GM12872 (cell line): ENCODE measurements around the gene RPS6KA4.

Source experiments
- TF ChIP-seq, protein P1 (sequence below): IDR thresholded peaks from 3 replicates; pipeline ENCODE4 v1.5.1; 2011; ENCODE audit warnings: low read depth, mild to moderate bottlenecking, low read length, moderate library complexity; ENCODE audit not compliant: insufficient read depth

Gene RPS6KA4

DNA sequence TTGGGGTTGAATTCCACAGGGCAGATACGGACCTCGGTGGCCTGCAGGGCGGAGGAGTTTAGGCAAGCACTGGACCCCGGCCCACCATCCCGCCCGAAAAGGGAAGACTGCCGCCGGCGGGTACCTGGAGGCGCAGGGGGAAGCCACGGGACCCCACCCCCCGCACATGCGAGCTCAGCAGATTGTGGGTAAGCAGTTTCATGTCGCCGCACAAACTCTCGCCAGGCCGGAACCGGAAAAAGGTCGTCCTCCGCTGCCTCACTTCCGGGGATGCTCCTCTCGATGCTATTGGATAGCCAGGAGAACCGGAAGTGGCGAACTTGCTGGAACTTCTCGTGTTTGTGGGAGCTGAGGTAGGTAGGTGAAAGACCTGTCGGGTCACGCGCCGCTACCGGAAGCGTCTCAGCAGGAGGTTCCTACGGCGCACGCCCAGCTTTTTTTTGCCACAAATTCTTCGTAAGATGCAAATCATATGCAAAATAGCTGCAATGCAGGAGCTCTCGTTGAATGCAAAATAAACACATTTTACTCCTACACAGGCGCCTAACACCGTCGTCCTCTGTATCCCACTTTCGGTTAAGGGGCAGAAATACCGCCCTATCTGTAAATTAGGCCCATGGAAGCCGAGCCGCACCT, 41.5 kb upstream of the RPS6KA4 start, which contains the start of gene TRMT112:
TSS of gene TRMT112 (minus strand) at position 235 of the 636 bp plus-strand sequence. CDS start at position 202, 33 bp downstream.
- TF ChIP-seq, protein P1, sequence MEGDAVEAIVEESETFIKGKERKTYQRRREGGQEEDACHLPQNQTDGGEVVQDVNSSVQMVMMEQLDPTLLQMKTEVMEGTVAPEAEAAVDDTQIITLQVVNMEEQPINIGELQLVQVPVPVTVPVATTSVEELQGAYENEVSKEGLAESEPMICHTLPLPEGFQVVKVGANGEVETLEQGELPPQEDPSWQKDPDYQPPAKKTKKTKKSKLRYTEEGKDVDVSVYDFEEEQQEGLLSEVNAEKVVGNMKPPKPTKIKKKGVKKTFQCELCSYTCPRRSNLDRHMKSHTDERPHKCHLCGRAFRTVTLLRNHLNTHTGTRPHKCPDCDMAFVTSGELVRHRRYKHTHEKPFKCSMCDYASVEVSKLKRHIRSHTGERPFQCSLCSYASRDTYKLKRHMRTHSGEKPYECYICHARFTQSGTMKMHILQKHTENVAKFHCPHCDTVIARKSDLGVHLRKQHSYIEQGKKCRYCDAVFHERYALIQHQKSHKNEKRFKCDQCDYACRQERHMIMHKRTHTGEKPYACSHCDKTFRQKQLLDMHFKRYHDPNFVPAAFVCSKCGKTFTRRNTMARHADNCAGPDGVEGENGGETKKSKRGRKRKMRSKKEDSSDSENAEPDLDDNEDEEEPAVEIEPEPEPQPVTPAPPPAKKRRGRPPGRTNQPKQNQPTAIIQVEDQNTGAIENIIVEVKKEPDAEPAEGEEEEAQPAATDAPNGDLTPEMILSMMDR, result no peak

- TF ChIP-seq, protein P1, result peak; percentile 47
These were observed 40.8 kb upstream of the RPS6KA4 start, which contains the start of gene PRDX5 for GRCh38 chr11:64317961-64318765. Gene PRDX5, plus strand, starts transcription at chr11:64318121. Its CDS starts 95 bp downstream, at chr11:64318216.

DNA sequence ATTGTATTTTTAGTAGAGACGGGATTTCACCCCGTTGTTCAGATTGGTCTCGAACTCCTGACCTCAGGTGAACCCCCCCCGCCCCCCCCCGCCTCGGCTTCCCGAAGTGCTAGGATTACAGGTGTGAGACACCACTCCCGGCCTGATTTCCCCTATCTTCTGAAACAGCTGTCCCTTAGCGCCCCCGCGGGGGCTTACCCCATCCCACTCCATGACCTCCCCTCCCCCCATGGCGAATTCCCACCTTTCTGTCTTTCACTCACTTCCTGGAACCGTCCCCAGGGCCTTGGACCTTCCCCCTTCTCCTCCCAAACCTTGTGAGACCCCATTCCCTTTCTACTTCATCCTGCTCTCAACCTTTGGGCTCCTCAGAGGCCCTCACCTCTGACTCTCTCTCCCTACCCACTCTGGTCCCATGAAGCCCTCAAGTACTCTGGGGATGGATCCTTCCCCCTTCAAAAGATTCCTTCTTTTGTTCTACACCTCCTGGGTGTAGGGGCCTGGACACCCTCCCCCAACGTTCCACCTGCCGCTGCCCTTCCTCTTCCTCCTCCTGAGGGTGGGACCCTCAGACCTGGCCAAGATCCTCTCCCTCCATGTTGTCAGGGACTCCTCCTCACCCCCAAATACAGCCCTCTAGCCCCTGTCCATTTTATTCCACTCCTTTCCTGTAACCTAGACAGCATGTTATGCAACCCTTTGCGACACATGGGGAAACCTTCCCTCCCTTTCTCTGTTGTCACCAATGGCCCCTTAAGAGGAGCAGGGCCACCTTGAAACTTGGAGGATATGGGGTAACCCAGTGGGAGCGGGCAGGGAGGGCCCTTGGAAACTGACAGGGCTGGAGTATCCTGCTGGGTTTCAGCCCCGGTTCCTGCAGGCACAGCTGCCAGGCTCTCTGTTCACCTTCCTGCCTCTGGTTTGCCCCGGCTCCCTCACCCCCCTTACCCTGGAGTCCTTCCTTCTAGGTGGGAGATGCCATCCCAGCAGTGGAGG, 39.9 kb upstream of the RPS6KA4 start:
- TF ChIP-seq, protein P1, result no peak

GRCh38 chr11:64320556-64320955, 38.4 kb upstream of the RPS6KA4 start:
- TF ChIP-seq, protein P1, result no peak

DNA sequence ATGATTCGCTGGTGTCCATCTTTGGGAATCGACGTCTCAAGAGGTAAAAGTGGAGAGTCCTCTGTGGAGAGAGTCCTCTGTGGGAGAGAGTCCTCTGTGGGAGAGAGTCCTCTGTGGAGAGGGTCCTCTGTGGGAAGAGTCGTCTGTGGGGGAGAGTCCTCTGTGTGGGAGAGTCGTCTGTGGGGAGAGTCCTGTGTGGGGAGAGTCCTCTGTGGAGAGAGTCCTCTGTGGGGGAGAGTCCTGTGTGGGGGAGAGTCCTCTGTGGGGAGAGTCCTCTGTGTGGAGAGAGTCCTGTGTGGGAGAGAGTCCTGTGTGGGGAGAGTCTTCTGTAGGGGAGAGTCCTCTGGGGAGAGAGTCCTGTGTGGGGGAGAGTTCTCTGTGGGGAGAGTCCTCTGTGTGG, 37.9 kb upstream of the RPS6KA4 start:
- TF ChIP-seq, protein P1, result no peak

- TF ChIP-seq, protein P1, result no peak
These were observed 37.4 kb upstream of the RPS6KA4 start for GRCh38 chr11:64321533-64321932.
